NB4 (cell line): ENCODE results near the gene ZNF408.

Experiments
- DNase-seq: peaks from one replicate; pipeline ENCODE4 v3.0.0; 2010; ENCODE audit warnings: low read depth
- H3K4me3 ChIP-seq: one replicate; pipeline ENCODE4 v1.5.1; 2011; ENCODE audit warnings: mild to moderate bottlenecking, low read depth, low read length, moderate library complexity
- CTCF ChIP-seq: IDR thresholded peaks from one replicate; pipeline ENCODE4 v1.5.1; 2012; ENCODE audit warnings: low read depth, low read length
- MYC ChIP-seq: IDR thresholded peaks from 2 replicates; pipeline ENCODE4 v1.6.1; 2011; ENCODE audit warnings: low read depth, low read length
- POLR2A ChIP-seq: IDR thresholded peaks from 2 replicates; pipeline ENCODE4 v1.6.1; 2011; ENCODE audit warnings: mild to moderate bottlenecking; ENCODE audit not compliant: insufficient read length; ENCODE audit errors: extremely low read depth
- TF ChIP-seq, protein P1 (sequence below): IDR thresholded peaks from 2 replicates; pipeline ENCODE4 v1.6.1; 2011; ENCODE audit warnings: low read depth, low read length

ZNF408 gene

DNA sequence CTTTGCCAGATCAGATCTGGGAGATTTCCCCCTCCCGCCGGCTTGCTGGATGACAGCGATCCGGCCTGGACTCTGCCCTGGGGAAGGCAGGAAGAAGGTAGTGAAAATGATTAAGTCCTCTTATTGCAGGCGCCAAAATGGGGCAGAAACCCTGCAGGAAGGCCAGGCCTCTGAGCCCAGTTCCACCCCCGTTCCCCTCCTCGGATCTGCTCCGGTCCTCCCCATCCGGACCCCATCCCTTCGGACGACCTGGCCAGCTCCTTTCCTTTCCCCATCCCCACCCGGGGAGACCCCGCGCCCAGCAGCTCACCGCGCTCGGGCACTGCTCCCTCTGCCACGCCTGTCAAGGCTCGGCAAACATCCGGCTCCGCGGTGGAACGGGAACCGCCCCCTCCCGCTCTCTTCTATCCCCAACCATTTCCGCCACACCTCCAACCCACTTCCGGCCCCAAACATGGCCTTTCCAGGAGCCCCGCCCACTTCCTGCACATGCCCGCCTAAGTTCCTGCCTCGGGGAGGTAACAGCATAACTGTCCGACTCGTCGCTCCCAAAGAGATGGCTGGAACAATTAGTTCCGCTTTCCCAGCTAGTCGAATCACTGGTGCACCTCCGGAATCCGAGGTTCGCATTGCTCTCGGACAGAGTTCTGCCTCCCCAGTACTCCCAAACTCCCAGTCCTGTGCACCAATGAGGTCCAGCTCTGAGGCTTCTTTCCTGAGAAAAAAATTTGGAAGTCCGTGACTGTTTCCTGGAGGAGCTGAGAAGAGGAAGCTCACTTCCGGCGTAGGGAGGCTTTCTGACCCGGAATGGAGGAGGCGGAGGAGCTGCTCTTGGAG is at the start of gene ZNF408, which contains the start of gene ARHGAP1:
ZNF408 (plus strand) TSS at position 791 of the 837 bp plus-strand sequence; CDS start at position 808, 17 bp downstream.
ARHGAP1 (minus strand) TSS at position 379 of the 837 bp plus-strand sequence. CDS start 4,512 bp downstream, outside the sequence.
- DNase-seq: peak; percentile 99
- TF ChIP-seq POLR2A: peak; percentile 67
- TF ChIP-seq, protein P1, sequence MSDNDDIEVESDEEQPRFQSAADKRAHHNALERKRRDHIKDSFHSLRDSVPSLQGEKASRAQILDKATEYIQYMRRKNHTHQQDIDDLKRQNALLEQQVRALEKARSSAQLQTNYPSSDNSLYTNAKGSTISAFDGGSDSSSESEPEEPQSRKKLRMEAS: peak; percentile 87
- TF ChIP-seq MYC: peak; percentile 90
- TF ChIP-seq CTCF: no peak
- H3K4me3 ChIP-seq: peak within 1 kb of the TSS; percentile 100

DNA sequence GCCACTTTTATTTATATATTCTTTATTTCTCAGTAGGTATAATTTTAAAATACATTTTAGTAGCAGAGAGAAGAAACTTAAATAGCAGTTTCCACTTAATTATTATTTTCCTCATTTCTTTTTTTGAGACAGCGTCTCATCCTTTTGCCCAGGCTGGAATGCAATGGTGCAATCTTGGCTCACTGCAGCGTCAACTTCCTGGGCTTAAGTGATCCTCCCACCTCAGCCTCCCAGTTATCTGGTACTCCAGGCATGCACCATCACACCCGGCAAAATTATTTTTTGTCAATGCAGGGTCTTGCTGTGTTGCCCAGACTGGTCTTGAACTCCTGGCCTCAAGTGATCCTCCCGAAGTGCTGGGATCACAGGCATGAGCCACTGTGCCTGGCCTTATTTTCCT is 45.2 kb upstream of the ZNF408 start:
- no peak for DNase-seq
- no peak for TF ChIP-seq POLR2A
- TF ChIP-seq MYC: no peak
- TF ChIP-seq, protein P1: no peak
- TF ChIP-seq CTCF: no peak
- no peak overlapping the region for H3K4me3 ChIP-seq

DNA sequence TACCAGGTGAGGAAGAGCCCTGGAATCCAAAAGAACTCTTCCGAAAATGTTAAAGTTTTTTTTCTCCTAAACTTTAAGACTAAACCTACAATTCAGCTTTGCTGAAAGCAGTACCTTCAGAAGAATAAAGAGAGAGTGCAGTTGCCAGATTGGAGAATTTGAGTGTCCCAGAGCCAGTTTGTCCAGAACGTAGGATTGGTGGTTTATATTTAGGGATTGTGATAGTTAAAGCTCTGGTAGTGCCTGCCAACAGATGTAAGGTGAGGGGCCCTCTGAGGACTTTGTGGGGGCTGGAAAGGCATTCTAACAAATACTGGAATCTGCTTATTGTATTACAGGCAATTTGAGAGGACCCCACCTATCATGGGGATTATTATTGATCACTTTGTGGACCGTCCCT is 43.6 kb upstream of the ZNF408 start:
- H3K4me3 ChIP-seq: no peak overlapping the region
- TF ChIP-seq POLR2A (no peak), MYC (no peak), CTCF (no peak)
- TF ChIP-seq, protein P1: no peak
- DNase-seq: no peak

DNA sequence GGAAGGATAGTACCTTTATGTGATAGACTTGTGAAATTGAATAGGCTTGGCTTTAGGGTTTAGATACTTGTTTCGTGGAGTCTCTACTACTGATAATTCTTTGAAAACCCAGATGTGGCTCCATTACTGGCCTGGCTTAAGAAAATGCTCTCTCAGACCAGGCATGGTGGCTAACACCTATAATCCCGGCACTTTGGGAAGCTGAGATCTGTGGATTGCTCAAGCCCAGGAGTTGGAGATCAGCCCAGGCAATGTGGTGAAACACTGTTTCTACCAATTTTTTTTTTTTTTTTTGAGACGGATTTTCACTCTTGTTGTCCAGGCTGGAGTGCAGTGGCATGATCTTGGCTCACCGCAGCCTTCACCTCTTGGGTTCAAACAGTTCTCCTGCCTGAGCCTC is 42.6 kb upstream of the ZNF408 start:
- TF ChIP-seq POLR2A (no peak), MYC (no peak)
- no peak for DNase-seq
- H3K4me3 ChIP-seq: no peak overlapping the region

GRCh38 chr11:46659908-46660307 is 40.9 kb upstream of the ZNF408 start:
- DNase-seq: peak; percentile 97
- TF ChIP-seq, protein P1: peak; percentile 72
- TF ChIP-seq MYC: peak; percentile 74
- TF ChIP-seq POLR2A: no peak
- no peak for TF ChIP-seq CTCF
- H3K4me3 ChIP-seq: no peak overlapping the region

DNA sequence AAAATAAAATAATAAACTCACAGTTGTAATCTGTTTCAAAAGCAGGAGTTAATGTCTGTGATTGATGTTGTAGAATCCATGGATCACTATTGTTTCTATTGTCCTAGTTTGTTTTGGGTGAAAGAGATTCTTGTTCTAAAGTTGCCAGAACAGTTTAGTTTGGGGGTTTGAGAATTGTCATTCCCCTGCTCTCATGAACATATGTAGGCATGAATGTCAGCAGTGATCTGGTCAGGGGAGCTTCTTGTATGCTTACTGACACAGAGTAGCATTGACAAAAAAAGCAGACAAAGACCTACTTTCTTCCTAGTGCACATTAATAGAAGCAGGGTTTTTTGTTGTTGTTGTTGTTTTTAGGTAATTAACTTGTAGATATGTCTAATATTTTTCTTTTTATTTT is 39.0 kb upstream of the ZNF408 start:
- no peak for DNase-seq
- TF ChIP-seq CTCF (no peak), POLR2A (no peak)
- TF ChIP-seq, protein P1: no peak
- no peak overlapping the region for H3K4me3 ChIP-seq
